NCI-H146 treated with DMSO at 0.1 percent for 48 hours (cell line): ENCODE data around the gene DDIT4.
A peak's percentile ranks its signal among the peaks of the same experiment; 100 is the strongest.
"Not testable (repeated sequence)": the region's sequence is repeated elsewhere in the genome, so short reads cannot be mapped to it uniquely, and the experiment has no call there.

Experiments used
- DNase-seq: peaks from one replicate; lab custom pipeline; 2025; ENCODE audit not compliant: unreplicated experiment; lab: John Stamatoyannopoulos, UW

The DDIT4 gene

GRCh38 chr10:72273410-72274212, at the start of gene DDIT4:
DDIT4 (plus strand) TSS chr10:72273924; CDS start chr10:72274217, 293 bp downstream.
- peak; percentile 96 for DNase-seq

DNA sequence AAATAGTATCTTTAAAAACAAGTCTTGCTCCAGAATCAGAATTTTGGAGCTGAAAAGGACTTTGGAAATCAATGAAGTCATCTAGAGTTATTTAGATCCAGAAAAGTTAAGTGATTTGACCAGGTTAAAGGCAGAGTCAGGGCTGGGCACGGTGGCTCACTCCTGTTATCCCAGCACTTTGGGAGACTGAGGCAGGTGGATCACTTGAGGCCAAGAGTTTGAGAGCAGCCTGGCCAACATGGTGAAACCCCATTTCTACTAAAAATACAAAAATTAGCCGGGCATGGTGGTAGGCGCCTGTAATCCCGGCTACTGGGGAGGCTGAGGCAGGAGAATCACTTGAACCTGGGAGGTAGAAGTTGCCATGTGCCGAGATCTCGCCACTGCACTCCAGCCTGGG, 49.5 kb upstream of the DDIT4 start:
- DNase-seq: not testable (repeated sequence)

- DNase-seq: no peak
Observed at GRCh38 chr10:72226418-72227027, 47.2 kb upstream of the DDIT4 start.

DNA sequence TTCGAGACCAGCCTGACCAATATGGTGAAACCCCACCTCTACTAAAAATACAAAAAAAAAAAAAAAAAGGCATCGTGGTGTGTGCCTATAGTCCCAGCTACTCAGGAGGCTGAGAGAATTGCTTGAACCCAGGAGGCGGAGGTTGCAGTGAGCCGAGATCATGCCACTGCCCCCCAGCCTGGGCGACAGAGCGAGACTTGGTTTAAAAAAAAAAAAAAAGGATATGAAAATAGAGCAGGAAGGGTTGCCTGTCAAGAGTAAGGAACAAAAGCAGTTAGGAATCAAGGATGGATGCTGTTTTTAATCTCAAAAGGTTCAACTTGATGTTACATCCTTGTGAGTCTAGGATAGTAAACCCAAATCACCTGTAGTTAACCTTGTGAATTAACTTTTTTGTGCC, 45.9 kb upstream of the DDIT4 start:
- DNase-seq: no peak

DNA sequence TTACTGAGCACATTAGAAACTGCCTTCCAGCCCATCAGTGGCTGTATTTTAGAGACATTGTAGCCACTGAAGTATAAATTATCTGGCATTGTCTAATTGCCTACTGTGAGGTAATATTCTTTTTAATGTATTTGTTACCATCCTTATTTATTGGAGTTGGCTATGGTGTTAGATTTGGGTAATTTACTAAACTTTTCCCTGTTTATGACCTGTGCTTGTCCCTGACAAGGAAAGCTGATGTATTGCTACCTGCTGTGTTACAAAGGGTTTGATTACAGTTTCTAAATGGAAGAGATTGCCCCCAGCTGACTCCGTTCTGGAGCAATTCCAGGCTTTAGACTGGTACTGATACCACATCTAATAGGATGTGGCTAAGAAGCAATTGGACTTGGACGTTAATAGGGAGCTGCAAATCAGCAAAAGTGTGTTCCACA, 45.4 kb upstream of the DDIT4 start:
- DNase-seq: peak; percentile 56

GRCh38 chr10:72229261-72230251, 44.2 kb upstream of the DDIT4 start:
- peak; percentile 29 for DNase-seq

GRCh38 chr10:72233621-72234020, 40.1 kb upstream of the DDIT4 start:
- DNase-seq: no peak

GRCh38 chr10:72234560-72235095, 39.1 kb upstream of the DDIT4 start:
- no peak for DNase-seq

DNA sequence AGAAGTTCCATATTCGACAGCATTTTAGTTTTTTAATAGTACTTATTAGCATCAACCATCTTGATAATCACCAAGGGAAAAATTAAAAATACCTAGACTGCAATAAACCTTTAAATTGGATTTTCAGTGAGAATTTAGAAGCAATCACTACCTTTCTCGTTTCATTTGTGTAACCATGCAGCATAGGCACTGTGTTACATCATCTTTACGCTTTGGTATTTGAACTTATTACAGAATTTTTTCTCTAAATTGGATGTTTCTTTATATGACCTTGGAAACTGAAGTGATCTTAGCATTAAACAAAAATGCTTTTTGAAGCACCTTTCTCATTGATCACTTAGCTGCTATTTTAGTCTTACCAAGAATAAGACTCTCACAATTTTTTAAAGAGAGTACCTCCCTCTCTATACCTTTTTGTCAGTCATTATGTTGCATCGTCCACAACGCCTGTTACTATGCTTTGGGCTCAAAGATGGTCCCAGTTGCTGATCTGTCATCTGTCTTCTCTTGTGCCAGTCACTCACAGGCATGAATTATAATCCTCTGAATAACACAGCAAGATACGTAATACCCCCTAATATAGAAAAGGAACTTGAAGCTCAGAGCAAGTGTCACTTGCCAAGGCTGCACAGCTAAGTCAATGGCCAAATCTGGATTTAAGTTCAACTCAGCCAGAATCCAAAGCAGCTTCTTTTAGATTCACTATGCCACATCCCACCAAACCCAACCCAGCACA, 38.0 kb upstream of the DDIT4 start:
- no peak for DNase-seq

DNA sequence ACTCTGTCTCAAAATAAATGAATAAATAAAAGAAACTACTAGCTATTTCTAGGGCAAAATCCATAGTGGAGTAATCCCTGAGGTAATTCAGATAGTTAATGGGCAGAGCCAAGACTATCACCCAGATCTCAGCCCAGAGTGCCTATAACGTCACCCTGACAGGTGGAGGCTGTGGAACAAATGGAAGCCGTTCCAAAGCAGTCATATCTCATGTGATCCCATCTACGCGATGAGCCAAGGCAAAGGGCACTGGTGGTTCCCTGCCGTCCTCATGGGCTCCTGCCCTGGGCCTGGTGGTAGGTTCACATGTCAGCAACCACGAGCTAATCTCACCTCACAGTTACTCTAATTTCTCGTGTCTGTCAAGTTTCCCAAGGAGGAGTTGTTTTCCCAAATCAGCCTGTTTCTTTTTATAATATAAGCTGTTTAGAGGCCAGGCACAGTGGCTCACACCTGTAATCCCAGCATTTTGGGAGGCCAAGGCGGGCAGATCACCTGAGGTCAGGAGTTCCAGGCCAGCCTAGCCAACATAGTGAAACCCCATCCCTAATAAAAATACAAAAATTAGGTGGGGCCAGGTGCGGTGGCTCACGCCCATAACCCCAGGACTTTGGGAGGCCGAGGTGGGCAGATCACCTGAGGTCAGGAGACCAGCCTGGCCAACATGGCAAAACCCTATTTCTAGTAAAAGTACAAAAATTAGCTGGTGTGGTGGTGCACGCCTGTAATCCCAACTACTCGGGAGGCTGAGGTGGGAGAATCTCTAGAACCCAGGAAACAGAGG, 35.1 kb upstream of the DDIT4 start:
- no peak for DNase-seq

GRCh38 chr10:72239409-72239808, 34.3 kb upstream of the DDIT4 start:
- DNase-seq: no peak

GRCh38 chr10:72240371-72240770, 33.4 kb upstream of the DDIT4 start:
- no peak for DNase-seq

GRCh38 chr10:72241691-72242252, 32.0 kb upstream of the DDIT4 start:
- no peak for DNase-seq

DNA sequence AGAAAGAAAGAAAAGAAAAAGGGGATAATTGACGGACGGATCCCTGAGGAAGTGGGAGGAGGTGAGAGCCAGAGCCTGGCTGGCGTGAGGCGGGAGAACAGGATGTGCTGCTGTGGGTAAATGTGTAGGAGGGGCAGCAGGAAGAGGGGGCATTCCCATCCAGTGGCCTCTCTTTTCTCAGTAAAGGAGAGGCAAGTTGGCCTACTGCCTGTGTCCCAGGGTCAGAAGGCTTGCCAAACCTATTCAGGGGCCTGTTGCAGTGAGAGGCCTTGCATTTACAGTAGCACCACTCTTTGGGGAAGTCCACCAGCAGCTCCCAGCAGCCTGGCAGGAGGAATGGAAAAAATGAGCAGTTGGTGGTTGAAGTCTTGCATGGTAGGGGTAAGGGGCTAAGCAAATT, 31.0 kb upstream of the DDIT4 start:
- DNase-seq: no peak

- DNase-seq: no peak
Observed at GRCh38 chr10:72243822-72244437, 29.8 kb upstream of the DDIT4 start.

GRCh38 chr10:72244573-72245038, 29.1 kb upstream of the DDIT4 start:
- no peak for DNase-seq

GRCh38 chr10:72245949-72246525, 27.7 kb upstream of the DDIT4 start:
- DNase-seq: no peak

GRCh38 chr10:72248468-72249151, 25.1 kb upstream of the DDIT4 start:
- no peak for DNase-seq
